HCT116 (cell line): Measurements from ENCODE around the gene WDR64.
"Not testable (repeated sequence)": the region's sequence is repeated elsewhere in the genome, so short reads cannot be mapped to it uniquely, and the experiment has no call there.

ENCODE experiments used
- CTCF ChIP-seq, 3 experiments: fragments of 200-600 bp in 1 of 3; sonication (generic) in 1 of 3; IDR thresholded peaks in 2 of 3; conservative IDR thresholded peaks in 1 of 3; 2 replicates each; pipeline ENCODE4 v1.5.1; 2012 to 2017; ENCODE audit warnings: low read depth in 2 of 3, low read length in 2 of 3, antibody characterized with exemption in 1 of 3, borderline replicate concordance in 1 of 3, control low read depth in 1 of 3, mild to moderate bottlenecking in 1 of 3, mixed read lengths in 1 of 3, mixed run types in 1 of 3, moderate library complexity in 1 of 3; ENCODE audit not compliant: insufficient read depth in 1 of 3
- POLR2AphosphoS5 ChIP-seq: IDR thresholded peaks from 2 replicates; pipeline ENCODE4 v1.6.1; 2011; ENCODE audit warnings: mild to moderate bottlenecking, low read depth, low read length, moderate library complexity

- TF ChIP-seq CTCF (IDR thresholded peaks at IDR 0.05 in 2 of 3, conservative IDR thresholded peaks at IDR 0.05 in 1 of 3; ENCODE audit: borderline replicate concordance in 1 of 3, insufficient read depth in 1 of 3, low read depth in 2 of 3, low read length in 2 of 3); POLR2AphosphoS5: not testable (repeated sequence)
Observed at GRCh38 chr1:241826613-241827012, 174.5 kb downstream of the WDR64 start.
